IMR-90 (cell line): ENCODE data around the gene CNDP2. TPM values are rescaled to one million over a fixed set of nuclear protein-coding genes. Genes with fewer than 3 reads are reported as not detected.

Source experiments
- ATAC-seq: fragments of 200-7000 bp; cut with Tn5 transposase; 2 replicates; pipeline ENCODE4 v1.9.1; 2020; ENCODE audit warnings: low read depth, mild to moderate bottlenecking, moderate library complexity
- BruUV-seq: library from RNA; stranded (reverse); fragments of 400-500 nt; replicated peaks from 2 replicates; lab custom pipeline; 2021; lab: Mats Ljungman, UMichigan
- CTCF ChIA-PET: fragments of 300-600 bp; formaldehyde crosslinking; extraction: SDS; loops from one replicate; lab custom pipeline; 2021; ENCODE audit warnings: antibody characterized with exemption; lab: Yijun Ruan, JAX
- POLR2A ChIA-PET: fragments of 300-600 bp; sonication (Branson Sonifier 250); formaldehyde crosslinking; loops from one replicate; lab custom pipeline; 2022; ENCODE audit warnings: antibody characterized with exemption; ENCODE audit not compliant: unreplicated experiment; lab: Charles Lee
- DNase-seq: peaks from one replicate; pipeline ENCODE4 v3.0.0; 2013
- H2AFZ ChIP-seq: replicated peaks from 2 replicates; pipeline ENCODE3; 2013; ENCODE audit warnings: low read length, mild to moderate bottlenecking; ENCODE audit not compliant: poor library complexity
- H2AK5ac ChIP-seq: 2 replicates; pipeline ENCODE4 v1.6.1; 2013; ENCODE audit warnings: low read depth, low read length, inconsistent platforms
- H2AK9ac ChIP-seq: replicated peaks from 2 replicates; pipeline ENCODE3; 2013; ENCODE audit warnings: mild to moderate bottlenecking, low read depth, low read length, moderate library complexity; ENCODE audit not compliant: poor library complexity
- H2BK120ac ChIP-seq: 2 replicates; pipeline ENCODE4 v1.6.1; 2013; ENCODE audit warnings: low read depth, low read length, inconsistent platforms
- H2BK15ac ChIP-seq: 3 replicates; pipeline ENCODE4 v1.6.1; 2013; ENCODE audit warnings: low read depth, low read length, inconsistent platforms
- H2BK20ac ChIP-seq: 2 replicates; pipeline ENCODE4 v1.6.1; 2013; ENCODE audit warnings: low read depth, mild to moderate bottlenecking, inconsistent platforms, low read length, moderate library complexity
- H2BK5ac ChIP-seq: 2 replicates; pipeline ENCODE4 v1.6.1; 2013; ENCODE audit warnings: mild to moderate bottlenecking, low read depth, low read length, inconsistent platforms; ENCODE audit not compliant: poor library complexity, severe bottlenecking
- H3K14ac ChIP-seq: replicated peaks from 2 replicates; pipeline ENCODE4 v1.6.1; 2013; ENCODE audit warnings: low read depth, low read length, inconsistent platforms
- H3K18ac ChIP-seq: 2 replicates; pipeline ENCODE4 v1.6.1; 2013; ENCODE audit warnings: low read depth, low read length, control low read depth
- H3K23ac ChIP-seq: 2 replicates; pipeline ENCODE4 v1.6.1; 2013; ENCODE audit warnings: low read depth, low read length, inconsistent platforms
- H3K27ac ChIP-seq: 2 replicates; pipeline ENCODE4 v1.5.1; 2013; ENCODE audit warnings: mild to moderate bottlenecking, control low read depth, low read length; ENCODE audit not compliant: insufficient read depth
- H3K27me3 ChIP-seq: 2 replicates; pipeline ENCODE4 v1.6.1; 2013; ENCODE audit warnings: low read length; ENCODE audit not compliant: control insufficient read depth, insufficient read depth
- H3K36me3 ChIP-seq: 2 replicates; pipeline ENCODE4 v1.6.1; 2013; ENCODE audit warnings: low read length, mixed read lengths; ENCODE audit not compliant: control insufficient read depth, insufficient read depth
- H3K4ac ChIP-seq: 2 replicates; pipeline ENCODE4 v1.6.1; 2013; ENCODE audit warnings: low read depth, low read length, inconsistent platforms
- H3K4me1 ChIP-seq: 2 replicates; pipeline ENCODE4 v1.6.1; 2013; ENCODE audit warnings: low read length, mixed read lengths; ENCODE audit not compliant: control insufficient read depth, insufficient read depth
- H3K4me2 ChIP-seq: 2 replicates; pipeline ENCODE4 v1.6.1; 2013; ENCODE audit warnings: low read depth, mild to moderate bottlenecking, control low read depth, low read length, moderate library complexity
- H3K4me3 ChIP-seq: 2 replicates; pipeline ENCODE4 v1.5.1; 2013; ENCODE audit warnings: low read depth, mild to moderate bottlenecking, control low read depth, low read length, moderate library complexity; ENCODE audit not compliant: insufficient read depth
- H3K56ac ChIP-seq: 2 replicates; pipeline ENCODE4 v1.6.1; 2013; ENCODE audit warnings: low read length, inconsistent platforms; ENCODE audit not compliant: insufficient read depth; ENCODE audit errors: extremely low read depth
- H3K79me1 ChIP-seq, 2 experiments: 2 replicates each; pipeline ENCODE4 v1.6.1; 2013; ENCODE audit warnings: low read length in 2 of 2, inconsistent platforms in 1 of 2, low read depth in 1 of 2
- H3K9ac ChIP-seq: 2 replicates; pipeline ENCODE4 v1.6.1; 2013; ENCODE audit warnings: low read depth, low read length, control low read depth
- H3K9me1 ChIP-seq: 2 replicates; pipeline ENCODE4 v1.6.1; 2013; ENCODE audit warnings: low read length, inconsistent platforms; ENCODE audit not compliant: insufficient read depth
- H3K9me3 ChIP-seq: 2 replicates; pipeline ENCODE4 v1.6.1; 2013; ENCODE audit warnings: low read length; ENCODE audit not compliant: control insufficient read depth, insufficient read depth
- H4K20me1 ChIP-seq: 2 replicates; pipeline ENCODE4 v1.6.1; 2013; ENCODE audit warnings: low read length, inconsistent platforms; ENCODE audit not compliant: insufficient read depth
- H4K5ac ChIP-seq: 2 replicates; pipeline ENCODE4 v1.6.1; 2013; ENCODE audit warnings: mild to moderate bottlenecking, low read depth, low read length, control low read depth
- H4K8ac ChIP-seq, 2 experiments: 2 replicates each; pipeline ENCODE4 v1.6.1; 2013; ENCODE audit warnings: low read depth in 2 of 2, low read length in 2 of 2, control low read depth in 1 of 2, inconsistent platforms in 1 of 2
- H4K91ac ChIP-seq: 2 replicates; pipeline ENCODE4 v1.6.1; 2013; ENCODE audit warnings: low read depth, low read length, inconsistent platforms; ENCODE audit not compliant: insufficient read depth
- BHLHE40 ChIP-seq: fragments of 150-350 bp; IDR thresholded peaks from 2 replicates; pipeline ENCODE4 v1.6.1; 2016; ENCODE audit warnings: mild to moderate bottlenecking, low read depth, low read length
- CEBPB ChIP-seq: IDR thresholded peaks from 2 replicates; pipeline ENCODE4 v1.6.1; 2012; ENCODE audit warnings: low read depth, low read length, improper control_type of control experiment
- CHD1 ChIP-seq: IDR thresholded peaks from 2 replicates; pipeline ENCODE4 v1.6.1; 2012; ENCODE audit warnings: low read depth, low read length, improper control_type of control experiment
- CTCF ChIP-seq: conservative IDR thresholded peaks from 2 replicates; pipeline ENCODE4 v1.5.1; 2012; ENCODE audit warnings: mild to moderate bottlenecking, low read depth, low read length, improper control_type of control experiment
- ELK1 ChIP-seq: fragments of 150-350 bp; IDR thresholded peaks from 2 replicates; pipeline ENCODE4 v1.6.1; 2016; ENCODE audit warnings: low read depth, mild to moderate bottlenecking, low read length, moderate library complexity, borderline replicate concordance
- FOS ChIP-seq: fragments of 150-350 bp; IDR thresholded peaks from 2 replicates; pipeline ENCODE4 v1.6.1; 2016; ENCODE audit warnings: low read depth, low read length
- MAFK ChIP-seq: IDR thresholded peaks from 2 replicates; pipeline ENCODE4 v1.6.1; 2012; ENCODE audit warnings: low read depth, low read length, improper control_type of control experiment
- MAZ ChIP-seq: IDR thresholded peaks from 2 replicates; pipeline ENCODE4 v1.6.1; 2012; ENCODE audit warnings: low read depth, mild to moderate bottlenecking, low read length, improper control_type of control experiment, moderate library complexity, borderline replicate concordance
- MXI1 ChIP-seq: IDR thresholded peaks from 2 replicates; pipeline ENCODE4 v1.6.1; 2012; ENCODE audit warnings: low read depth, mild to moderate bottlenecking, low read length, moderate library complexity, borderline replicate concordance
- NFE2L2 ChIP-seq: fragments of 150-350 bp; IDR thresholded peaks from 2 replicates; pipeline ENCODE4 v1.6.1; 2016; ENCODE audit warnings: low read depth, mild to moderate bottlenecking, low read length
- POLR2A ChIP-seq: IDR thresholded peaks from 2 replicates; pipeline ENCODE4 v1.6.1; 2012; ENCODE audit warnings: mild to moderate bottlenecking, low read depth, low read length
- RAD21 ChIP-seq: IDR thresholded peaks from 2 replicates; pipeline ENCODE4 v1.6.1; 2012; ENCODE audit warnings: low read length, improper control_type of control experiment
- RCOR1 ChIP-seq: IDR thresholded peaks from 2 replicates; pipeline ENCODE4 v1.6.1; 2012; ENCODE audit warnings: mild to moderate bottlenecking, low read length, improper control_type of control experiment; ENCODE audit not compliant: insufficient replicate concordance
- RFX5 ChIP-seq: IDR thresholded peaks from 2 replicates; pipeline ENCODE4 v1.8.0; 2012; ENCODE audit warnings: low read depth, mild to moderate bottlenecking, low read length, moderate library complexity
- SMC3 ChIP-seq: fragments of 150-350 bp; IDR thresholded peaks from 2 replicates; pipeline ENCODE4 v1.6.1; 2016; ENCODE audit warnings: low read depth, mild to moderate bottlenecking, antibody characterized with exemption, low read length, moderate library complexity
- WGBS, 2 experiments: methylation state at CpG; one replicate each; pipeline versions ENCODE4 v1.1.5 to v1.1.7; 2013; ENCODE audit warnings: missing lambda C conversion rate in 2 of 2; ENCODE audit not compliant: insufficient read length in 1 of 2; ENCODE audit errors: extremely low coverage in 2 of 2; 5-methylcytosine and 5-hydroxymethylcytosine counted together
- dilution Hi-C: fragments of 300-500 bp; cut with HindIII; formaldehyde crosslinking; loops from one replicate; pipeline ENCODE4 v1.14.3; 2018; ENCODE audit warnings: low sequenced_read_pairs; ENCODE audit not compliant: unreplicated experiment
- in situ Hi-C: fragments of 300-500 bp; cut with MboI; formaldehyde crosslinking; loops from 3 replicates; pipeline ENCODE4 v1.14.3; 2019; ENCODE audit warnings: low sequenced_read_pairs, inconsistent platforms, mixed read lengths
- intact Hi-C: fragments of 100-400 bp; cut with micrococcal nuclease; formaldehyde crosslinking; loops from 2 replicates; pipeline ENCODE4 v1.10.0; 2022
- polyA plus RNA-seq, 3 experiments: library from polyadenylated mRNA; depleted of rRNA; stranded (reverse); fragments of >200 nt; gene quantifications; 2 replicates each; pipeline ENCODE4 v1.2.3, GENCODE V29; 2012; ENCODE audit warnings: low replicate concordance in 1 of 3
- total RNA-seq: library from RNA; depleted of rRNA; stranded (reverse); fragments of >200 nt; gene quantifications from 2 replicates; pipeline ENCODE4 v1.2.3, GENCODE V29; 2012
- TF ChIP-seq, protein P1 (sequence below): fragments of 150-350 bp; IDR thresholded peaks from 2 replicates; pipeline ENCODE4 v1.6.1; 2017; ENCODE audit warnings: mild to moderate bottlenecking, antibody characterized with exemption, low read length, low read depth

CNDP2 gene
- total and polyA plus RNA-seq, 2 of the 4 experiments (the other 2 are of a cell fraction), result 52.0 to 67.9 TPM

- dilution Hi-C loops (no loop called here), intact Hi-C loops (no loop called here), in situ Hi-C loops (no loop called here)
- peaks cover 5% of the 10 kb centered on the region for H3K27me3 ChIP-seq
- H3K9me3 ChIP-seq, result no peaks in the 10 kb centered on the region
- POLR2A ChIA-PET, result no interaction called here
- DNase-seq, result no peak
- no peaks in the 10 kb centered on the region for H4K20me1 ChIP-seq
- no peak overlapping the region for H3K4ac ChIP-seq
- H4K91ac ChIP-seq, result no peak overlapping the region
- no peak overlapping the region for H3K56ac ChIP-seq
- no peak overlapping the region for H2AK9ac ChIP-seq
- peaks cover 1% of the 10 kb centered on the region; the same call in 1 of the 2 replicates for H3K4me1 ChIP-seq
- H3K79me1 ChIP-seq, result no peaks in the 10 kb centered on the region
- no peak overlapping the region for H3K14ac ChIP-seq
- no peak overlapping the region for H3K9ac ChIP-seq
- no peak overlapping the region for H2BK20ac ChIP-seq
- H3K4me2 ChIP-seq, result no peak overlapping the region
- no peaks in the 10 kb centered on the region for H3K36me3 ChIP-seq
- H3K4me3 ChIP-seq, result no peak overlapping the region
- no peak overlapping the region for H2AK5ac ChIP-seq
- H3K9me1 ChIP-seq, result no peaks in the 10 kb centered on the region; the same call in 1 of the 2 replicates
- H3K27ac ChIP-seq, result no peak overlapping the region
- no peak overlapping the region for H4K5ac ChIP-seq
- TF ChIP-seq ELK1, result no peak
- TF ChIP-seq, protein P1, sequence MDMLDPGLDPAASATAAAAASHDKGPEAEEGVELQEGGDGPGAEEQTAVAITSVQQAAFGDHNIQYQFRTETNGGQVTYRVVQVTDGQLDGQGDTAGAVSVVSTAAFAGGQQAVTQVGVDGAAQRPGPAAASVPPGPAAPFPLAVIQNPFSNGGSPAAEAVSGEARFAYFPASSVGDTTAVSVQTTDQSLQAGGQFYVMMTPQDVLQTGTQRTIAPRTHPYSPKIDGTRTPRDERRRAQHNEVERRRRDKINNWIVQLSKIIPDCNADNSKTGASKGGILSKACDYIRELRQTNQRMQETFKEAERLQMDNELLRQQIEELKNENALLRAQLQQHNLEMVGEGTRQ, result no peak
- no peak for TF ChIP-seq BHLHE40
- TF ChIP-seq RFX5, result no peak
- no peak for TF ChIP-seq NFE2L2
- no peak for TF ChIP-seq RCOR1
- no peak for TF ChIP-seq FOS
- no peak for TF ChIP-seq RAD21
- no peak for TF ChIP-seq CTCF
- TF ChIP-seq CHD1, result no peak
- no peak for TF ChIP-seq MAZ
- no peak for TF ChIP-seq MAFK
- no peak for TF ChIP-seq MXI1
- no peak for TF ChIP-seq SMC3
- TF ChIP-seq CEBPB, result no peak
- no peak for TF ChIP-seq POLR2A
- no TSS peak for BruUV-seq
- no peak overlapping the region for H3K18ac ChIP-seq
- 100% methylated on average over 1 of the region's 2 CpGs; no CpG with 5 or more reads in 1 of the 2 experiments for WGBS, 2 experiments
- no peak overlapping the region for H2BK15ac ChIP-seq
- no peak overlapping the region for H4K8ac ChIP-seq
- no peak overlapping the region for H2BK5ac ChIP-seq
- no peak overlapping the region for H2BK120ac ChIP-seq
- no peak overlapping the region for H3K23ac ChIP-seq
- CTCF ChIA-PET, result no interaction called here
- no peak for ATAC-seq
- no peak overlapping the region for H2AFZ ChIP-seq
These were observed 30.3 kb downstream of the CNDP2 start for GRCh38 chr18:74526488-74526887.
